ENCODE results near the gene GLS. TPM values are rescaled to one million over a fixed set of nuclear protein-coding genes. Genes with fewer than 3 reads are reported as not detected.
A peak's percentile ranks its signal among the peaks of the same experiment; 100 is the strongest.
"Not testable (repeated sequence)": the region's sequence is repeated elsewhere in the genome, so short reads cannot be mapped to it uniquely, and the experiment has no call there.

Gene GLS
- total RNA-seq, 2 experiments from 2014 or later = 136 to 242 TPM

DNA sequence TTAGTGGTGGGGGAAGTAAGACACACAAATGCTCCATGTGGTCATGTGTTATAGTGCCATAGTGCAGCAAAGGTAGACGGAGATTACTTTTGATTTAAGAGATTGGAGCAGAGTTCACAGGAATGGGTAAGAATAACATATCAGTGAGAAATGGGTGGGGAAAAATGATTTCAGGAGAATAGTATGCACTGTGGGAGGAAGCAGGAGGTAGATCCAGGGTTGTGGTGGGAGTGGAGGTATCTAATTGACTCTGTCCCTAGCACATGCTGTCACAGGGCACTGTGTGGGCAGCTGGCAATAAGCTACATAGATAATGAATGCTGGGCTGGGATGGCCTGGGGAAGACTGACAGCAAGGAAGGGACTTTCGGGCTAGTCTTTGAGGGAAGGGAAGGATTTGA lies 68.0 kb downstream of the GLS start:
- Mint-ChIP-seq H3K9me3 (ENCODE audit: low read depth) (no peaks in the 10 kb centered on the region), H3K36me3 (ENCODE audit: low read depth) (no peaks in the 10 kb centered on the region), H3K27ac (no peak overlapping the region), H3K4me1 (peaks cover 11% of the 10 kb centered on the region), H3K4me3 (no peak overlapping the region), H3K27me3 (no peaks in the 10 kb centered on the region)
- ChIA-PET POLR2A (interaction anchor here (0.6 kb wide), 1 partner anchor 24 kb away, joined by 3 read pairs; no protein-coding TSS in a partner anchor), CTCF (interaction anchor here (1.6 to 4.5 kb wide), 5 partner anchors 10 to 98 kb away, joined by 5 to 13 read pairs (median 10); no protein-coding TSS in a partner anchor)
- ATAC-seq = peak; percentile 47
- peak; percentile 42 for DNase-seq
- intact Hi-C loops (cut with DNase I, micrococcal nuclease) = loop anchor here (5.0 kb wide), 2 partner anchors 106 to 166 kb away; no protein-coding TSS in a partner anchor

DNA sequence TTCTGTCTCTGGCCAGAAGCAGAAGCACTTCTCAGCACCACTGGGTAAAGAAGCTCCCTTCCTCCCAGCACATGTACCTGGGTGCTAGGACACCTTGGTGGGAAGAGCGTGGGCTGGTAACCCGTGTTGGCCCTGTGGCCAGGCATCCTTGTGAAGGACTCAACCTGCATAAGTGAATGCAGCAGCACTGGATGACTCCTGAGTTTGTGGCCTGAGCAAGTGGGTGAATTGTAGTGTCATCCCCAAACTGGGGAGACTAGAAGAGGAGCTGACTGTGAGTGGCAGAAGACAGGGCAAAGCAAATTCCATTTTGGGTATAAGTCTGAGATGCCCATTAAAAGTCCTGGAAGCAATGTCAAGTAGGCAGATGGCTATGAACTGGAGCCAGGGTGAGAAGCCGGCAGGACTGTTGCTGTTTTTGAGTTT lies 70.0 kb downstream of the GLS start:
- Mint-ChIP-seq H3K9me3 (ENCODE audit: low read depth) (no peaks in the 10 kb centered on the region), H3K27ac (no peak overlapping the region), H3K36me3 (ENCODE audit: low read depth) (no peaks in the 10 kb centered on the region), H3K27me3 (no peaks in the 10 kb centered on the region), H3K4me1 (peaks cover 11% of the 10 kb centered on the region), H3K4me3 (no peak overlapping the region)
- ATAC-seq = no peak
- POLR2A ChIA-PET = no interaction called here
- intact Hi-C loops (cut with DNase I, micrococcal nuclease) = no loop called here
- no peak for DNase-seq
- CTCF ChIA-PET = interaction anchor here (0.7 to 2.8 kb wide), 3 partner anchors 13 to 69 kb away, joined by 3 to 10 read pairs (median 4); no protein-coding TSS in a partner anchor

DNA sequence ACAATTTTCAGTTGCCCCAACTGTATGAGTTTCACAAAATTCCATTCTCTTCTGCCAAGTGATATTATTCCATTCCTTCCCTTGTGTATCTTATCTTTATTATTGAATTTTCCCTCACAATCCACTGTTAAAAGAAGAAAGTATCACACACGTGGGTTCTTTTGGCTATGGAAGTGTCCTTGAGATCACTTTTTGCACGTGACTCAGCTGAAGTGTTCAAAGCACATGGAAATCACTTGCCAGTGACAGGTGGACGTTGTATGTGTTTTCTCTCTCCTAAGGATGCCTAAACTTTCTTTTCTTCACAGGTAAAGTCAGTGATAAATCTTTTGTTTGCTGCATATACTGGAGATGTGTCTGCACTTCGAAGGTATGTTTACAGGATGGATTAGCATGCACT lies 72.6 kb downstream of the GLS start:
- POLR2A ChIA-PET = no interaction called here
- no peaks in the 10 kb centered on the region for H3K27me3 Mint-ChIP-seq
- DNase-seq (no peak), ATAC-seq (no peak)
- H3K9me3 Mint-ChIP-seq (ENCODE audit: low read depth) = peaks cover 7% of the 10 kb centered on the region
- no peak overlapping the region for H3K27ac Mint-ChIP-seq
- peaks cover 4% of the 10 kb centered on the region for H3K4me1 Mint-ChIP-seq
- H3K4me3 Mint-ChIP-seq = no peak overlapping the region
- H3K36me3 Mint-ChIP-seq (ENCODE audit: low read depth) = peaks cover 21% of the 10 kb centered on the region
- intact Hi-C loops (cut with DNase I, micrococcal nuclease) = no loop called here
- CTCF ChIA-PET = no interaction called here

DNA sequence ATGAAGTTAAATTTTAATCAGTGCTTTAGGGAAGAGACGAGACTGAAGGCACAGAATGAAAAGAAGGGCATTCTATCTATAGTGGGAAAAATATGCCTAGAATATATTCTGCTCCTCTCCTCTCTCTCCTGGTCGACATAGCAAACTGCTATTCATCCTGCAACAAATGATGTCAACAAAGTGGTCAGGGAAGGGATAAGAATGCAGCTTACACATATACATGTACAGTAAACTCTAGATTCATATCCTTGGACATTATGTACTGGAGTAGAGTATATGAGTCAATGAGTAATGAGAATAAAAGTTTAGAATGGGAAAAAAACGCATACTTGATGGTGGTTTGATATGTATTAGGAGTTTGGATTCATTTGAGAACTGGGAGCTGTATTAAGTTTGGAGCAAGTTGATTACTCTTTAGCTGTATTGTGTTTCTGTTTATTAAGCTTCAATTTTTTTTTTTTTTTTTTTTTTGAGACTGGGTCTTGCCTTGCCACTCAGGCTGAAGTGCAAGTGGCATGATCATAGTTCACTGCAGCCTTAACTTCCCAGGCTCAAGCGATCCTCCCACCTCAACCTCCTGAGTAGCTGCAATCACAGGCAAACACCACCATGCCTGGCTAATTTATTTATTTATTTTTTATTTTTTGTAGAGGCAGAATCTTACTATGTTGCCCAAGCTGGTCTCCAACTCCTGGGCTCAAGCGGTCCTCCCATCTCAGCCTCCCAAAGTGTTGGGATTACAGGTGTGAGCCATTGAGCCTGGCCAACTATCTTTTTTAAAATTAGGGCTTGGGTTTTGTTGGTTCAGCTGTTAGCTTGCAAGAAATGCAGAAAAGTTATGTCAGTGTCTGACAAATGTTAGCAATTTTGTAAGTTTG lies 79.5 kb downstream of the GLS start:
- Mint-ChIP-seq H3K27me3 (no peaks in the 10 kb centered on the region), H3K9me3 (ENCODE audit: low read depth) (peaks cover 9% of the 10 kb centered on the region), H3K4me1 (peaks cover 14% of the 10 kb centered on the region), H3K27ac (peak overlapping the region; percentile 29), H3K36me3 (ENCODE audit: low read depth) (peaks cover 69% of the 10 kb centered on the region), H3K4me3 (no peak overlapping the region)
- ChIA-PET CTCF (interaction anchor here (1.1 to 1.6 kb wide), 4 partner anchors 13 to 28 kb away, joined by 3 to 6 read pairs (median 3); no protein-coding TSS in a partner anchor), POLR2A (no interaction called here)
- no peak for DNase-seq
- no peak for ATAC-seq
- intact Hi-C loops (cut with DNase I, micrococcal nuclease) = no loop called here

DNA sequence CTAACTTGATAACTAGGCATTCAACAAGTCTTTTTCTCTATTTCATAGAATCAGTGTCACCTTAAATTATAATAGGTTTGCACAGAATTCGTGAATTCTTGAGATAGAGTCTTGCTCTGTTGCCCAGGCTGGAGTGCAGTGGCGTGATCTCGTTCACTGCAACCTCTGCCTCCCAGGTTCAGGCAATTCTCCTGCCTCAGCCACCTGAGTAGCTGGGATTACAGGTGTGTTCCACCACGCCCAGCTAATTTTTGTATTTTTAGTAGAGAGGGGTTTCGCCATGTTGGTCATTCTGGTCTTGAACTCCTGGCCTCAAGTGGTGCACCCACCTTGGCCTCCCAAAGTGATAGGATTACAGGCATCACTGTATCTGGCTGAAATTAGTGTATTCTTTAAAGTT lies 80.5 kb downstream of the GLS start:
- H3K27ac Mint-ChIP-seq; ATAC-seq; H3K27me3 Mint-ChIP-seq; H3K4me3 Mint-ChIP-seq; POLR2A ChIA-PET; intact Hi-C loops (cut with DNase I, micrococcal nuclease); H3K9me3 Mint-ChIP-seq (ENCODE audit: low read depth); DNase-seq: not testable (repeated sequence)
- Mint-ChIP-seq H3K4me1 (peaks cover 18% of the 10 kb centered on the region), H3K36me3 (ENCODE audit: low read depth) (peaks cover 70% of the 10 kb centered on the region)
- CTCF ChIA-PET = interaction anchor here (0.7 to 1.6 kb wide), 6 partner anchors 14 to 427 kb away, joined by 3 to 6 read pairs (median 3); no protein-coding TSS in a partner anchor

DNA sequence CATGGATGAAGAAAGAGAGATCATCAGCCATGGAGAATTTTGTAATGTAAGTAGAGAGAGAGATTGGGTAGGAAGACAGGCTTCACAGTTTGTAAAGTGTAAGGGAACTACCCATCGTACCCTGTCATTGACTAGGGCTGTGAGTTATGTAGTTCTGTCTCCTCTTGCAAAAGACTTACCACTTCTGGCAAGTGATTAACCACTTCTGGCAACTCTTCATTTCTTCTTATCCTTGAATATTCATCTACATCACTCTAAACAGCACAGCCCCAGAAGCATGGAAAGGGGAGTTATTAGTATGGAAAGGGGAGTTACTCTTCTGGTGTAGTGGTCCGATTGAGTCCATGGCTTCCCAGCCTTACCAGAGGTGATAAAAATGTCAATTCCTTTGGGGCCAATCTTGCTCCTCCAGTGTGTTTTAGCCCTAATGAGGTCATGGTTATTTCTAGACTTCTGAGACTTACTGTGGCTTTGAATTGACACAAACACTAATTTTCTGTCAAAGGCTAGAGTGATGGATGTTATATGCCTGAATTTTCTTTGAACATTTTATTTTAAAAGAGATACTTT lies 81.4 kb downstream of the GLS start:
- intact Hi-C loops (cut with DNase I, micrococcal nuclease) = no loop called here
- Mint-ChIP-seq H3K27me3 (no peaks in the 10 kb centered on the region), H3K9me3 (ENCODE audit: low read depth) (peaks cover 3% of the 10 kb centered on the region), H3K36me3 (ENCODE audit: low read depth) (peaks cover 67% of the 10 kb centered on the region), H3K27ac (peak overlapping the region; percentile 64), H3K4me3 (no peak overlapping the region), H3K4me1 (peaks cover 18% of the 10 kb centered on the region)
- CTCF ChIA-PET = interaction anchor here (0.8 to 2.2 kb wide), 2 partner anchors 111 to 181 kb away, joined by 3 to 8 read pairs; no protein-coding TSS in a partner anchor
- POLR2A ChIA-PET = no interaction called here
- DNase-seq (no peak), ATAC-seq (peak; percentile 38)

DNA sequence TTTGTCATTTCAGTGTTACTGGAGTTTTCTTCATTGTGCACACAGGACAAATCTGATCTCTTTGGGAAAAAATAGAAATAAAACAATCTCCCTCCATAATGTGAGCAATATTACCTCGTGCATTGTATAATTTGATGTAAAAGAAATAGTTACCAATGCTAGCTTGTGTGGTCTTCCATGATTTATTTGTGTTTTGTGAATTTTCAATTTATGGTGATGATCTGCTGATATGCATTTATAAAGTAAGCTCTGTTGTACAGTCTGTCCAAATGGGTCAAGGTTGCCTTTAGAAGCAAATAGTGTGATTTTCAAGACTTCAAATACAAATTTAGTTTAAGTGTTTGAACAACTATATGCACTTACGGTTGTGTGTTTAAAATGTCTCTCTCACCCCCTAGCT lies 82.5 kb downstream of the GLS start:
- no peak for ATAC-seq
- ChIA-PET CTCF (interaction anchor here (0.5 to 2.2 kb wide), 6 partner anchors 13 to 182 kb away, joined by 3 to 10 read pairs (median 4); no protein-coding TSS in a partner anchor), POLR2A (no interaction called here)
- peaks cover 18% of the 10 kb centered on the region for H3K4me1 Mint-ChIP-seq
- no peak for DNase-seq
- intact Hi-C loops (cut with DNase I, micrococcal nuclease) = no loop called here
- no peak overlapping the region for H3K4me3 Mint-ChIP-seq
- H3K27me3 Mint-ChIP-seq = no peaks in the 10 kb centered on the region
- peaks cover 66% of the 10 kb centered on the region for H3K36me3 Mint-ChIP-seq (ENCODE audit: low read depth)
- peaks cover 3% of the 10 kb centered on the region for H3K9me3 Mint-ChIP-seq (ENCODE audit: low read depth)
- H3K27ac Mint-ChIP-seq = no peak overlapping the region

DNA sequence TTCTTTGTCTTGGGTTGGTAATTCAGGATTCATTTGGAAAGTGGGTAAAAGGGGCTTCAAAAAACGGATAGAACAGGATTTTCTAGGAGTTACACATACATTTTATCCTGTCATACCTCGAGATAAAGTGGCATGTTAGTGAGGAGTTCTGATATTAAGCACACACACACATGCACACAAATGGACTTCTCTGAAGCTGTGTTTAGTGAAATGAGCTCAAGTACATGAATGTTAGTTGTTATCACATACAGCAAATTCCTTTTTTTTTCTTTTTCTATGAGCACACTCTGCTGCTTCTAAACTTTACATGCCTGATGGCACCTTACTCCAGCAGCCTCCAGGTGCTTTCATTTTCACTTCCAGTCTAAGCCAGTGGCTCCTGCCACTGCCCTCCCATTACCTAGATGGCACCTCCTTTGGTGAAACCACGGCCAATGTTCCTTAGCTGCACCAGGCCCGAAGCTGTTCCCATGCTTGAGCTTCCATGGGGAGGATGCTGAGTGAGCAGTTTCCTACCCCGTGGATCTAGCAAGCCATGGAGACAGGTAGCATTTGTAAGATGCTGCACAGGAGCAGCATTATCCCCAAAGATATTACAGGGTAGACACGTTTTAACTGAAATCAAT lies 83.7 kb downstream of the GLS start:
- Mint-ChIP-seq H3K27ac (peak overlapping the region; percentile 62), H3K4me3 (no peak overlapping the region), H3K9me3 (ENCODE audit: low read depth) (no peaks in the 10 kb centered on the region), H3K4me1 (peaks cover 17% of the 10 kb centered on the region), H3K27me3 (no peaks in the 10 kb centered on the region), H3K36me3 (ENCODE audit: low read depth) (peaks cover 66% of the 10 kb centered on the region)
- no peak for DNase-seq
- ChIA-PET CTCF (interaction anchor here (0.7 to 2.2 kb wide), 6 partner anchors 12 to 184 kb away, joined by 3 to 10 read pairs (median 4); no protein-coding TSS in a partner anchor), POLR2A (no interaction called here)
- intact Hi-C loops (cut with DNase I, micrococcal nuclease) = loop anchor here in 1 of 2 experiments (2.0 kb wide), 1 partner anchor 15 kb away; no protein-coding TSS in a partner anchor
- ATAC-seq = peak; percentile 32

DNA sequence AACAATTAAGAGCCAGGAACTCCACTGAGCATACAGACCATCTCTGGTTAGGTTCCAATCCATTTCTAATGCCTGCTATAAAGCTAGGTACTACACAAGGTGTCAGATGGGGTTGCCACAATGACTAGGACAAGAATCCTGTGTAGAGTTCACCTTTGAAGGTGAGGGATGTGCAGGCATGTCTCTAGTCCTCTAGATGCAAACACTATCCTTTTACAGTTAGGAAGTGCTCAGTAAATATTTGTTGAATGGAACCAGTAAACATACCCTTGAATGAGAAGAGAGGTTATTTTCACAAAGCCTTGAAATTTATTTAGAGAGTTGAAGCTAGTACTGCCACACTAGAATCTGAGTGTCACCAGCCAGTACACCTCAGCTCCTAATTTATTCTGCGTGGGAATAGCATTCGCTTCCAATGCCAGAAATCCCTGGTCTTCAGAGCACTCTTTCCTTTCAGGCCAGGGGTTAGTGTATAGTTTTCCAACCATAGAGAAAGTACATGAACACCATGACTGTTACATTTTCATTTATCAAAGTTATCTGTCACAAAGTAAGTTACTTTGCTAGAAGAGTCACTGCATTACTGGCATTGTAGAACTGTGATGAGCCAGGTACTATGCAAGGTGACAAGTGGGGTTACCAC lies 85.1 kb downstream of the GLS start:
- no peaks in the 10 kb centered on the region for H3K9me3 Mint-ChIP-seq (ENCODE audit: low read depth)
- no peaks in the 10 kb centered on the region for H3K27me3 Mint-ChIP-seq
- peak overlapping the region; percentile 31 for H3K27ac Mint-ChIP-seq
- ChIA-PET POLR2A (no interaction called here), CTCF (interaction anchor here (0.5 to 1.0 kb wide), 5 partner anchors 16 to 182 kb away, joined by 3 to 4 read pairs (median 3); partner anchors contain the start of gene GLS)
- DNase-seq = no peak
- H3K4me1 Mint-ChIP-seq = peaks cover 26% of the 10 kb centered on the region
- H3K36me3 Mint-ChIP-seq (ENCODE audit: low read depth) = peaks cover 74% of the 10 kb centered on the region
- intact Hi-C loops (cut with DNase I, micrococcal nuclease) = loop anchor here in 1 of 2 experiments (2.0 kb wide), 1 partner anchor 13 kb away; no protein-coding TSS in a partner anchor
- ATAC-seq = no peak
- no peak overlapping the region for H3K4me3 Mint-ChIP-seq

DNA sequence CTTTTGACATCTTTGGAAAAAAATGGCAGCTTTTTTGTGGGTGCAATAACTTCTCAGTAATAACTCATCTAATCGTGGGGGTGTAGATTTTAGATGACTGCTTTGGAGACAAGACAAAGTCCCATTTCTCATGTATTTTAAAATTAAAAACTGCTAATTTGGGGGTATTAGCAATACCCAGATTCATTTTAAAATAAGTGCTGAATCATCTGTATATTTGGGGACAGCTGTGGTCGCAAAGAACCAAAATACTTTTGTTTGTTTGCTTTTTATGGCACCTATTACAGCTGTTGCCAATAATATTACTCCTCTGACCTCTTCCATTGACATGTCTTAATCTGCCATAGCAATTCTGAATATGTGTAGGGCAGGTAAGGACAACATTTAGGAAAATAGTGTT lies 87.9 kb downstream of the GLS start:
- peaks cover 73% of the 10 kb centered on the region for H3K36me3 Mint-ChIP-seq (ENCODE audit: low read depth)
- H3K9me3 Mint-ChIP-seq (ENCODE audit: low read depth) = no peaks in the 10 kb centered on the region
- POLR2A ChIA-PET = no interaction called here
- ATAC-seq = no peak
- CTCF ChIA-PET = interaction anchor here (0.6 to 1.9 kb wide), 4 partner anchors 14 to 563 kb away, joined by 3 to 4 read pairs (median 4); no protein-coding TSS in a partner anchor
- H3K27ac Mint-ChIP-seq = peak overlapping the region; percentile 42
- no peaks in the 10 kb centered on the region for H3K27me3 Mint-ChIP-seq
- intact Hi-C loops (cut with DNase I, micrococcal nuclease) = loop anchor here in 1 of 2 experiments (2.0 kb wide), 1 partner anchor 44 kb away; no protein-coding TSS in a partner anchor
- no peak overlapping the region for H3K4me3 Mint-ChIP-seq
- H3K4me1 Mint-ChIP-seq = peaks cover 26% of the 10 kb centered on the region
- no peak for DNase-seq

Data from activated CD4-positive, alpha-beta T cell treated with anti-CD3 and anti-CD28 coated beads for 36 hours (primary cell).